H1 (cell line): Measurements from ENCODE around the gene DSG4. TPM values are rescaled to one million over a fixed set of nuclear protein-coding genes. Genes with fewer than 3 reads are reported as not detected.

ENCODE experiments used
- CTCF ChIA-PET: fragments of 300-600 bp; sonication (Branson Sonifier 250); formaldehyde crosslinking; loops from one replicate; lab custom pipeline; 2021; ENCODE audit not compliant: partially characterized antibody; lab: Charles Lee
- POLR2A ChIA-PET: fragments of 300-600 bp; sonication (Branson Sonifier 250); formaldehyde crosslinking; loops from one replicate; lab custom pipeline; 2021; ENCODE audit warnings: inconsistent platforms; ENCODE audit not compliant: partially characterized antibody; lab: Charles Lee
- DNase-seq, 2 experiments: peaks; one replicate each; pipeline versions ENCODE4 v3.0.0 to v3.0.0-alpha.2; 2010 to 2022; ENCODE audit warnings: low spot score in 2 of 2, low read depth in 1 of 2, mixed read lengths in 1 of 2
- FAIRE-seq: peaks from 2 replicates; lab custom pipeline; 2011; peaks lifted over from hg19 to GRCh38; lab: Jason Lieb, UNC
- H2AFZ ChIP-seq: 2 replicates; pipeline ENCODE4 v1.8.1; 2012; ENCODE audit warnings: low read length, inconsistent platforms
- H2AK5ac ChIP-seq: 2 replicates; pipeline ENCODE4 v1.6.1; 2013; ENCODE audit warnings: low read depth, low read length
- H2BK120ac ChIP-seq: replicated peaks from 2 replicates; pipeline ENCODE3; 2013; ENCODE audit warnings: low read depth, low read length, inconsistent platforms
- H2BK12ac ChIP-seq: 2 replicates; pipeline ENCODE4 v1.6.1; 2013; ENCODE audit warnings: low read depth, low read length
- H2BK15ac ChIP-seq: 2 replicates; pipeline ENCODE4 v1.6.1; 2013; ENCODE audit warnings: low read length
- H2BK20ac ChIP-seq: 2 replicates; pipeline ENCODE4 v1.6.1; 2013; ENCODE audit warnings: low read length
- H2BK5ac ChIP-seq: 2 replicates; pipeline ENCODE4 v1.6.1; 2013; ENCODE audit warnings: low read depth, low read length
- H3K14ac ChIP-seq: 2 replicates; pipeline ENCODE4 v1.6.1; 2013; ENCODE audit warnings: inconsistent platforms; ENCODE audit not compliant: insufficient read length
- H3K18ac ChIP-seq: 2 replicates; pipeline ENCODE4 v1.6.1; 2013; ENCODE audit warnings: low read length; ENCODE audit errors: extremely low read depth
- H3K23ac ChIP-seq: 2 replicates; pipeline ENCODE4 v1.6.1; 2013; ENCODE audit warnings: inconsistent platforms; ENCODE audit not compliant: insufficient read length
- H3K23me2 ChIP-seq: 2 replicates; pipeline ENCODE4 v1.6.1; 2013; ENCODE audit warnings: low read depth, low read length
- H3K27ac ChIP-seq: 2 replicates; pipeline ENCODE4 v1.6.1; 2011; ENCODE audit warnings: low read depth, low read length, inconsistent platforms
- H3K27me3 ChIP-seq, 4 experiments: replicated peaks in 1 of 4; 1 replicate in 1 of 4; 2 replicates in 3 of 4; pipeline versions ENCODE4 v1.6.1 to v1.8.1; 2011 to 2013; ENCODE audit warnings: low read length in 3 of 4, mild to moderate bottlenecking in 3 of 4, inconsistent platforms in 2 of 4, mixed read lengths in 2 of 4, moderate library complexity in 1 of 4; ENCODE audit not compliant: control insufficient read depth in 3 of 4, insufficient read depth in 3 of 4; ENCODE audit errors: extremely low read depth in 1 of 4
- H3K36me3 ChIP-seq, 4 experiments: 2 replicates each; pipeline versions ENCODE4 v1.6.1 to v1.8.1; 2011 to 2013; ENCODE audit warnings: mild to moderate bottlenecking in 4 of 4, low read length in 3 of 4, moderate library complexity in 2 of 4, control low read depth in 1 of 4, inconsistent platforms in 1 of 4; ENCODE audit not compliant: insufficient read depth in 4 of 4, control insufficient read depth in 2 of 4
- H3K4ac ChIP-seq: replicated peaks from 2 replicates; pipeline ENCODE3; 2013; ENCODE audit warnings: low read length, low read depth, mixed read lengths, inconsistent platforms; ENCODE audit not compliant: insufficient read length
- H3K4me1 ChIP-seq, 4 experiments: replicated peaks in 1 of 4; 1 replicate in 1 of 4; 2 replicates in 3 of 4; pipeline versions ENCODE4 v1.6.1 to v1.8.1; 2011 to 2013; ENCODE audit warnings: low read length in 3 of 4, inconsistent platforms in 2 of 4, mixed read lengths in 1 of 4; ENCODE audit not compliant: insufficient read depth in 4 of 4, control insufficient read depth in 3 of 4
- H3K4me2 ChIP-seq, 2 experiments: 2 replicates each; pipeline versions ENCODE4 v1.6.1 to v1.8.1; 2011 to 2013; ENCODE audit warnings: low read depth in 2 of 2, low read length in 2 of 2, control low read depth in 1 of 2, inconsistent platforms in 1 of 2, mild to moderate bottlenecking in 1 of 2; ENCODE audit not compliant: insufficient read depth in 1 of 2
- H3K4me3 ChIP-seq, 4 experiments: fragments of 200-600, 300-600 bp in 1 of 4; sonication (generic), shearing (Covaris generic), sonication (Bioruptor Twin) in 1 of 4; 2 replicates each; pipeline versions ENCODE4 v1.5.1 to v1.8.1; 2011 to 2016; ENCODE audit warnings: low read length in 4 of 4, low read depth in 3 of 4, control low read depth in 2 of 4, inconsistent platforms in 2 of 4, mild to moderate bottlenecking in 2 of 4, mixed read lengths in 1 of 4, moderate library complexity in 1 of 4; ENCODE audit not compliant: insufficient read depth in 2 of 4; ENCODE audit errors: extremely low read depth in 1 of 4
- H3K56ac ChIP-seq: replicated peaks from 2 replicates; pipeline ENCODE3; 2013; ENCODE audit warnings: low read depth, mild to moderate bottlenecking, mixed read lengths, low read length, inconsistent platforms; ENCODE audit not compliant: insufficient read length
- H3K79me1 ChIP-seq: 2 replicates; pipeline ENCODE4 v1.6.1; 2013; ENCODE audit warnings: low read depth, low read length, control low read depth
- H3K79me2 ChIP-seq, 2 experiments: 2 replicates each; pipeline versions ENCODE4 v1.6.1 to v1.8.1; 2012 to 2013; ENCODE audit warnings: low read length in 2 of 2, mild to moderate bottlenecking in 2 of 2, inconsistent platforms in 1 of 2; ENCODE audit not compliant: insufficient read depth in 2 of 2, control insufficient read depth in 1 of 2
- H3K9ac ChIP-seq, 4 experiments: replicated peaks in 1 of 4; 1 replicate in 1 of 4; 2 replicates in 3 of 4; pipeline versions ENCODE4 v1.6.1 to v1.8.1; 2011 to 2013; ENCODE audit warnings: low read depth in 3 of 4, low read length in 3 of 4, control low read depth in 2 of 4, mild to moderate bottlenecking in 2 of 4, moderate library complexity in 2 of 4, inconsistent platforms in 1 of 4; ENCODE audit errors: extremely low read depth in 1 of 4
- H3K9me3 ChIP-seq, 2 experiments: 2 replicates each; pipeline versions ENCODE4 v1.6.1 to v1.8.1; 2012 to 2013; ENCODE audit warnings: mild to moderate bottlenecking in 2 of 2, moderate library complexity in 2 of 2, control low read depth in 1 of 2, inconsistent platforms in 1 of 2, low read depth in 1 of 2, low read length in 1 of 2, mixed read lengths in 1 of 2; ENCODE audit not compliant: insufficient read depth in 2 of 2
- H4K20me1 ChIP-seq, 2 experiments: replicated peaks in 1 of 2; 2 replicates each; pipeline versions ENCODE3 to v1.8.1; 2011 to 2013; ENCODE audit warnings: inconsistent platforms in 2 of 2, low read length in 2 of 2, mild to moderate bottlenecking in 1 of 2; ENCODE audit not compliant: insufficient read depth in 2 of 2, control insufficient read depth in 1 of 2
- H4K5ac ChIP-seq: 2 replicates; pipeline ENCODE4 v1.6.1; 2013; ENCODE audit warnings: low read length, low read depth, mixed read lengths, inconsistent platforms; ENCODE audit not compliant: insufficient read length
- H4K8ac ChIP-seq: 2 replicates; pipeline ENCODE4 v1.8.0; 2013; ENCODE audit warnings: mild to moderate bottlenecking, moderate library complexity, low read length, inconsistent platforms; ENCODE audit not compliant: insufficient read depth; ENCODE audit errors: extremely low read depth
- H4K91ac ChIP-seq: replicated peaks from 2 replicates; pipeline ENCODE3; 2013; ENCODE audit warnings: low read length, mixed read lengths, inconsistent platforms; ENCODE audit not compliant: insufficient read length
- JUND ChIP-seq: IDR thresholded peaks from 2 replicates; pipeline ENCODE4 v1.6.1; 2011; ENCODE audit warnings: mild to moderate bottlenecking, improper control_type of control experiment, low read length
- POLR2AphosphoS5 ChIP-seq: IDR thresholded peaks from 2 replicates; pipeline ENCODE4 v1.6.1; 2011; ENCODE audit warnings: low read depth, low read length
- TAF7 ChIP-seq: optimal IDR thresholded peaks from 2 replicates; pipeline ENCODE3; 2011; ENCODE audit warnings: low read depth, mild to moderate bottlenecking, inconsistent platforms, low read length, moderate library complexity, borderline replicate concordance
- TBP ChIP-seq: IDR thresholded peaks from 2 replicates; pipeline ENCODE4 v1.6.1; 2011; ENCODE audit warnings: low read depth, low read length, improper control_type of control experiment
- YY1 ChIP-seq: IDR thresholded peaks from 2 replicates; pipeline ENCODE4 v1.6.1; 2011; ENCODE audit warnings: low read depth, mild to moderate bottlenecking, low read length
- WGBS, 2 experiments: shearing (Covaris generic) in 1 of 2; methylation state at CpG; one replicate each; pipeline versions ENCODE4 v1.1.6 to v1.1.7; 2013 to 2015; ENCODE audit warnings: low lambda C conversion rate in 2 of 2, mixed read lengths in 2 of 2, inconsistent platforms in 1 of 2, low coverage in 1 of 2, missing lambda C conversion rate in 1 of 2; ENCODE audit not compliant: insufficient replicate concordance in 2 of 2, insufficient coverage in 1 of 2, insufficient read length in 1 of 2; ENCODE audit errors: extremely low coverage in 1 of 2, missing lambda C conversion rate in 1 of 2; 5-methylcytosine and 5-hydroxymethylcytosine counted together
- polyA plus RNA-seq, 7 experiments: library from polyadenylated mRNA; depleted of rRNA in 3 of 7; stranded (reverse) in 5 of 7; unstranded in 2 of 7; fragments of >200 nt in 5 of 7; fragments of 200-250 nt in 2 of 7; gene quantifications; 1 replicate in 5 of 7; 2 replicates in 1 of 7; 4 replicates in 1 of 7; pipeline versions ENCODE4 v1.2.1 to v1.2.3, GENCODE V29; 2011 to 2013; ENCODE audit warnings: missing spikeins in 2 of 7, mixed read lengths in 2 of 7
- total RNA-seq: library from RNA; stranded (reverse); fragmentation: NEBNext Ultra II Directional; extraction: Animal tissue kit (Norgen Biotek cat#: 25700); gene quantifications from 2 replicates; pipeline ENCODE4 v1.2.1, GENCODE V29; 2021

DSG4 gene
- total and polyA plus RNA-seq, 2 of the 8 experiments (the other 6 are each of a cell fraction or from before 2014, with no cell fraction given) = not detected

GRCh38 chr18:31329787-31330438 lies 46.7 kb upstream of the DSG4 start:
- Histone ChIP-seq H3K9ac (no peak overlapping the region; a peak in 1 of 7 replicates), H3K9me3 (no peaks in the 10 kb centered on the region), H3K14ac (no peak overlapping the region), H2BK120ac (no peak overlapping the region), H4K20me1 (no peaks in the 10 kb centered on the region), H3K4me2 (peak overlapping the region; percentile 59 to 78), H2BK20ac (no peak overlapping the region), H2BK15ac (no peak overlapping the region), H3K4me3 (peak overlapping the region in 1 of 4 experiments; percentile 35; a peak in 2 of 8 replicates), H3K56ac (no peak overlapping the region), H3K27ac (no peak overlapping the region), H2AK5ac (no peak overlapping the region), H4K5ac (no peak overlapping the region), H3K23ac (no peak overlapping the region), H3K4me1 (peaks cover 0 to 7% (median 4%) of the 10 kb centered on the region in 4 experiments; a peak in 3 of 7 replicates), H2BK5ac (peak overlapping the region; percentile 8; the same call in 1 of the 2 replicates), H3K79me2 (no peaks in the 10 kb centered on the region), H3K79me1 (no peaks in the 10 kb centered on the region), H4K91ac (no peak overlapping the region), H4K8ac (no peak overlapping the region), H3K23me2 (no peaks in the 10 kb centered on the region; the same call in 1 of the 2 replicates), H3K4ac (no peak overlapping the region), H3K36me3 (no peaks in the 10 kb centered on the region), H3K18ac (0 out of 2 replicates have a peak overlapping the region, but pooled peaks have one; percentile 34), H3K27me3 (no peaks in the 10 kb centered on the region), H2BK12ac (peak overlapping the region; percentile 62), H2AFZ (peak overlapping the region; percentile 78)
- ChIA-PET POLR2A (no interaction called here), CTCF (interaction anchor here (1.1 kb wide), 1 partner anchor 17 kb away, joined by 4 read pairs; no protein-coding TSS in a partner anchor)
- WGBS, 2 experiments = 25% methylated on average over 7 of the region's 7 CpGs; no CpG with 5 or more reads in 1 of the 2 experiments
- DNase-seq (peak in 1 of 2 experiments; percentile 3), FAIRE-seq (peak; percentile 50)
- TF ChIP-seq TAF7 (no peak), TBP (no peak), JUND (no peak), POLR2AphosphoS5 (no peak), YY1 (no peak)
